Retina (tissue), 1 donor: ENCODE measurements around the gene TDRD9.

Experiments
- DNase-seq: peaks from one replicate; pipeline ENCODE4 v3.0.0-alpha.2; 2016

Gene TDRD9

GRCh38 chr14:104076743-104077142 lies 148.5 kb downstream of the TDRD9 start:
- DNase-seq = no peak

DNA sequence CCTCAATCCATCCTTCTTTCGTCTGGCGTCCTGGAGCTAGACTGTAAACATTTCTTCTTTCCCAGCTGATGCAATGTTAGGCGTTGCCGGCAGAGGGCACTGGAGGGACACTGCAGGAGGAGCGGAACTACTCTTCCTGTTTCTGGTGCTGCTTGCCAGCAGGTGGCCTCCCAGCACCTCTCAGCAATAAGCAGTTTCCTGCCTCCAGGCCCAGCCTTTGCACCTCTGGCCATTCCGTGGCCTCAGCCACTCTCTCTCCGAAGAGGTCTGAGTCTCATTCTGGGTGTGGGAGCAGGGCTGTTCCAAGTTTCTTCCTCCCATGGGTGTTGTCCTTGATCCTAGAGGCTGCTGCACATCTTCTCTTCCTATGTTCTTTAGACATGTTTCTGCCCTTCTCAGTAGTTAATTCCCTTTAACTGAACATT lies 149.8 kb downstream of the TDRD9 start:
- DNase-seq = peak; percentile 91

DNA sequence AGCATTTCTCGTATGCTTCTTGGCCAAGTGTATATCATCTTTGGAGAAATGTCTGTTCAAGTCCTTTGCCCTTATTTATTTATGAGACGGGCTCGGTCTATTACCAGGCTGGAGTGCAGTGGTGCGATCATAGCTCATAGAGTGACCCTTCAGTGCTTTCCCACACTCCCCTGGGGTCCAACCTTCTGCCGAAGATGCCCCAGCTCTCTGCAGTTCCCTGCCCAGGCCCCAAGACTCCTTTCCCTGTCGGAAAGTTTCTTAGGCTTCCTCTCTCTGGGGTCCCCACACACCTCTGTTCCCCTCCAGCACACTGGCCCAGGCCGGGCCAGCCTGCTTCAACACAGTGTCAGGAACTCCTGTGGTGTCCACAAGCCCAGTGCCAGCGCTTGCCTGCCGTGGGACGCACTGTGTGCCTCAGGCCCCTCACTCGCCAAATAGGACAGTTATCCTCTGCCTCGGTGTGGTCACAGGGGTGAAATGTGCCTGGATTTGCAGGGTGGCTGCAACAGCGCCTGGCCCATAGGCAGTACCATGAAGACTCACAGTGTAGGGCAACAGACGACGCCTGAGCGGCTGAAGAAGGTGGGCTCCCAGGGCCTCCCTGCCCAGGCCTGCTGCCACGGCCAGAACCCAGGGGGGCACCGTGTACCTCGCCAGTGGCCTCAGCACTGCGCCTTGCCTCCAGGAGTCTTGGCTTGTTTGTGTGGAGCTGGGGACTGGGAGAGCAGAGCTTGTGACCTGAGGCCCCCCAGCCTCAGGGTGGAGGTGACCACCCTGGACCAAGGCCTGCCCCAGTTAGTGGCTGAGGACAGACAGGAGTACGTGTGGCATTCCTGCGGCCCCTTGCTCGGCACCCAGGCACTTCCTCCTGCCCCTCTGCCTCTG lies 152.4 kb downstream of the TDRD9 start:
- DNase-seq = no peak

DNA sequence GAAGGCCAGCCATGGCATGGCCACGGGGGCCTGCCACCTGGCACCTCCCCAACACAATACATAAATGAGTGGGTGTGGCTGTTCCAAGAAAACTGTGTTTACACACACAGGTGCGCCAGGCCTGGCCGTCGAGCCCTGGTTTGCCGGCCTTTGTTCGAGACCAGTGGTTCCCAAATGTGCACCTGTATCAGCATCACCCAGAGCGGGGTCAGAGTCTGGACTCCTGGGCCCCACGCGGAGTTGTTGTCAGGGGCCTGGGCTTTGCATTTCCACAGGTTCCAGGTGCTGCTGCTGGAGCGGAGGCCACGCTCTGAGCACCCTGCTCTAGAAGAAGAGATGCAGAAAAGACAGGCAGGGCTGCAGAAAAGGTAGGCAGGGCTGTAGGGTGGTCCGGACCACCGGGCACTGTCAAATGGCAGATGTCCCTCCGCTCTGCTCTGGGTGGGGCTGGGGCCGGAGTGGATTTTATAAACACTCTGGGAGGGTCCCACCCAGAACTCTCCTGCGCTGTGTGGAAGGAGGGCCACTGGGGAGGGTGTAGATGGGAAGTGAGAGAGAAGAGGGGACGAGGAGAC lies 153.1 kb downstream of the TDRD9 start:
- DNase-seq = no peak

DNA sequence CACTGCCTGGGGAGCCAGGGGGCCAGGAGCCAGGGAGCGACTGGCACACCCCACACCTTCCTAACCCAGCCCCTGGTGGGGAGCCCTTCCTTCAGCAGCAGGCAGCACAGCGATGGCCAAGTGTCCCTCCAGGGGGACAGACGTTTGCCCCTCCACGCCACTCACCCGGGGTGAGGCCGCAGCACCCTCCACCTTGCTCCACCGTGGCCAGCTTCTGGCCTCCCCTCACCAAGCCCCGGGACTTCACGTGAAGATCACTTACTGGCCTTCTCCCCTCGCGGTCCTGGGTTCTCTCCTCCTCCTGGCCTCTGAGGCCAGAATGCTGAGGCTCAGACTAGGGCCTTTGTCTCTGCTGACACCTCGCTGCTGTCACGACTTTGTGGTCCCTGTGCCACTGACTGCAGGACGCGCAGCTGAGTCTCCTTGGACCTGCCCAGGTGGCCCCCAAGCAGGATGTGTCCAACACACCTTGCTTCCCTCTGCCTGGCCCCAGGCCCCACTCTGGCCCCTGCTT lies 153.8 kb downstream of the TDRD9 start:
- no peak for DNase-seq

GRCh38 chr14:104082807-104083206 lies 154.6 kb downstream of the TDRD9 start:
- DNase-seq = no peak

- DNase-seq = no peak
These were observed 156.2 kb downstream of the TDRD9 start for GRCh38 chr14:104084251-104085002.

DNA sequence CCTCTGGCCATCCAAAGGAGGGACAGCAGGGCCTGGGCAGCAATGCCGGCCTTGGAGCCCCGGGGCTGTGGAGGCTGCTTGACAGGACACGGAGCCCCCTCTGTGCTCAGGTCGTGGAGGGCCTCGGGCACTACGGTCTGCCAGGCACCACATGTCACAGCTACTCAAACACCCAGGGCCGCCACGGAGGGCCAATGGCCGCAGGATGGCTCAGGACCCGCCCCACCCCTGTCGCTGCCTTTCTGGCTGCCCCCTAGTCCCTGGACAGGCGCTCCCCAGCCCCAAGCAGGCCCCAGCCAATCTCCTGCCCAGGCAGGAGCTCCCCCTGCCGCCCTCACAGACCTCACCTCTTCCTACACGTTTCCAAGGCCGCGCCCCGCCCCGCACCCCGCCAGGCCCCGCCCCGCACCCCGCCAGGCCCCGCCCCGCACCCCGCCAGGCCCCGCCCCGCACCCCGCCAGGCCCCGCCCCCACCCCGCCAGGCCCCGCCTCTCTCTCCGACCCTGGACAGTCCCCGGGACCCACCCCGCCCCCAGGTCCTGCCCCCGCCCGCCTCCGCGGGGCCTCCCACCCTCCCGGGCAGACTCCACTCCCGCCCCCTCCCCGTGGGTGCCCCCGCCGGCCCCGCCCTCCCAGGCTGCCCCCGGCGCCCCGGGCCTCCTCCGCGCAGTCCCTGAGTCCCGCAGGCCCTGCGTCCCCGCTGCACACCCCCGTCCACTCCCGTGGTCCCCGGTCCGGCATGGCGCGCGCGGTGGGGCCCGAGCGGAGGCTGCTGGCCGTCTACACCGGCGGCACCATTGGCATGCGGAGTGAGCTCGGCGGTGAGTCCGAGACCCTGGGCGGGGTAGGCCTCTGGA lies 157.0 kb downstream of the TDRD9 start, which contains the start of gene ASPG:
Gene ASPG (plus strand): TSS at position 669 of the 857 bp plus-strand sequence. CDS start 71 bp downstream, at position 740.
- no peak for DNase-seq

DNA sequence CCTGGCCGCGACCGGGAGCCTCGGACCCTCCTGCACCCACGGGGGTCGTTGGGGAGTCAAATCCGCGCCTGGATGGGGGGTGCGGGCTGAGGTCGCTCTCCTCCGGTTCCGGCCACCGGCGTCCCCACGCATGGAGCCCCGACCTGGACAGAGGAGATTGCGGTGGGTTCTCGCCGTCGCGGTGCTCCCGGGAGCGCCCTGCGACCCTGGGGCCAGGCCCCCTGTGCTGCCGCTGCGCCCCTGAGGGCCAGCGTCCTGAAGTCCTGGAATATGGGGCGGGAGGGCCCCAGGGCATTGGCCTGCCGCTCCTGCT lies 157.6 kb downstream of the TDRD9 start:
- DNase-seq = no peak

GRCh38 chr14:104086210-104086660 lies 158.0 kb downstream of the TDRD9 start:
- DNase-seq = no peak

GRCh38 chr14:104086661-104087461 lies 158.6 kb downstream of the TDRD9 start:
- DNase-seq = no peak

DNA sequence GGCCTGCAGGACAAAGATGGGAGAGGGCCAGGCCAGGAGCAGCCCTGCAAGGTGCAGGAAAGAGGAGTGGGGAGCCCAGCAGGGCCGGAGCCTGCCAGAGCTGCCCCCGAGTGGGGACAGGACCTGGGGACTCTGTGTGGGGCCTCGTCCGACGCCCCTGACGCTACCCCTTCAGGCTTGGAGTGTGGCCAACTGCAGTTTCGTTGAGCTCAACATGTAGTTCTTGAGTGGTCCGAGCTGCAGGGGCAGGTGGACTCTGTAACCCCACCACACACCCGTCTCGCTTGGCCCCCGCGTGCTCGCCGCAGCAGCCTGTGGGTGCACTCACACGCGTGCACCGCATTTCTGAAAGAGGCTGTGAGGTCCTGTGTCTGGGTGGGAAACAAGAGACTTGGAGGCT lies 159.2 kb downstream of the TDRD9 start:
- no peak for DNase-seq

DNA sequence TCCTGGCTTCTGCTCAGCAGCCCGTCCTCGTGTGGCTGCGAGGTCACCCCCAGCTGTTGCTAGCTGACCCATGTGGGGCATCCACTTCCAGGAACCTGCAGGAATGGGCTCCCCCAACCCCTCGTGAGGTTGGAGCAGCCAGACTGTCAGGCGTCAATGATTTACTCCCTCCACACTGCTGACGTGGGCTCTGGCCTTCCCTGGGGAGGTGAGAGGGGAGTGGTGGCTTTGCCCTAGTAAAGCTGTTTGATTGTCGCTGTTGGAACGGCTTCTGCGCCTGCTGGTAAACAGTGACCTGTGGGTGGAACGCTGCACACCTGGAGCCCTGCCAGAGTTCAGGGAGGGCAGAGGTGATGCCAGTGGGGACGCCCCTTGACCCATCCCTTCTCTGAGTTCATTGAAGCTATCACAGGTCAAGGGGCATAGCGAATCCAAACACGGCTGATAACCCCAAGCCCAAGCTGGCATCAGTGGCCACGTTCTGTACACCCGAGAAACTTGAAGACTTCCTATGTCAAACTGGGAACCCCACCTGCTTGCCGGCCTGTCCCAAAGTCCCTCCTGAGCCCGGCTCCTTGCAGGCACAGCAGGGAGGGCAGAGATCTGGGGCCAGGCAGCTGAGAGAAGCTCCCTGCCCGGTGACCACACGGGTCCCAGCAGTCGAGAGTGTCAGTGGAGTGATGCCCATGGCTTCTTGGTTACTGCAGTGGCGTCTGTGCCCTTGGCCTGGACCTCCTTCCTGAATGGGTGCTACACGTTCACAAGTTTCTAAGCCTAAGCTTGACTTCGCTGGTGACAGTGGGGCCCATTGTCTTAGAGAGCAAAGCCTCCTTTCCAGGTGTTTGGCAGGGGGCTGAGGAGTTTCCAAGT lies 160.0 kb downstream of the TDRD9 start:
- no peak for DNase-seq

DNA sequence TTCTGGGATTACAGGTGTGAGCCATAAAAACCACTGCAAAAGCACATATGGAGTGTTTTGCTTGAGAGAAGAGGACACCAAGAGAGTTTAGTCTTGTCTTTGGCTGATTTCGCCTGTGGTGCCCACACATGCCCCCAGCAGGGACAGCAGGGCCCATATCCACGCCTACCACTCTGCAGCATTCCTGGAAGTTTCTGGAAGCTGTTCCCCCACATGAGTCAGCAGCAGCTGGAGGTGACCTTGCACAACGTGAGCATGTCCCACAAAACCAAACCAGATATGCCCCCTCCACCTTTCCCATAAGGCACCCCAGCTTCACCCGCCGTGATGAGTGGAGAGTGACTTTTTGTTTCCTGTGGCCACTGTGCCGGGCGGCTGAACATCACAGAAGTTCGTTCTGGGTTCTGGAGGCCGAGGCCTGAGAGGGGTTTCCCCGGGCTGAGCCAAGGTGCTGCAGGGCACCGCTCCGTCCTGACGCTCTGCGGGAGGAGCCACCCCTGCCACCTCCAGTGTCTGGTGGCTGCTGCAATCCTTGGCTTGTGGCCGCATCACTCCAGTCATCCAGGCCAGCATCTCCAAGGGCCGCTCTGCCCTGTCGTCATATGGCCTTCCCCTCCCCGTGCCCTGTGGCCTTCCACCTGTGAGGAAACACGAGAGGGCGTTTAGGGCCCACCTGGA lies 162.0 kb downstream of the TDRD9 start:
- no peak for DNase-seq

GRCh38 chr14:104091061-104091926 lies 163.0 kb downstream of the TDRD9 start:
- DNase-seq = peak; percentile 15

DNA sequence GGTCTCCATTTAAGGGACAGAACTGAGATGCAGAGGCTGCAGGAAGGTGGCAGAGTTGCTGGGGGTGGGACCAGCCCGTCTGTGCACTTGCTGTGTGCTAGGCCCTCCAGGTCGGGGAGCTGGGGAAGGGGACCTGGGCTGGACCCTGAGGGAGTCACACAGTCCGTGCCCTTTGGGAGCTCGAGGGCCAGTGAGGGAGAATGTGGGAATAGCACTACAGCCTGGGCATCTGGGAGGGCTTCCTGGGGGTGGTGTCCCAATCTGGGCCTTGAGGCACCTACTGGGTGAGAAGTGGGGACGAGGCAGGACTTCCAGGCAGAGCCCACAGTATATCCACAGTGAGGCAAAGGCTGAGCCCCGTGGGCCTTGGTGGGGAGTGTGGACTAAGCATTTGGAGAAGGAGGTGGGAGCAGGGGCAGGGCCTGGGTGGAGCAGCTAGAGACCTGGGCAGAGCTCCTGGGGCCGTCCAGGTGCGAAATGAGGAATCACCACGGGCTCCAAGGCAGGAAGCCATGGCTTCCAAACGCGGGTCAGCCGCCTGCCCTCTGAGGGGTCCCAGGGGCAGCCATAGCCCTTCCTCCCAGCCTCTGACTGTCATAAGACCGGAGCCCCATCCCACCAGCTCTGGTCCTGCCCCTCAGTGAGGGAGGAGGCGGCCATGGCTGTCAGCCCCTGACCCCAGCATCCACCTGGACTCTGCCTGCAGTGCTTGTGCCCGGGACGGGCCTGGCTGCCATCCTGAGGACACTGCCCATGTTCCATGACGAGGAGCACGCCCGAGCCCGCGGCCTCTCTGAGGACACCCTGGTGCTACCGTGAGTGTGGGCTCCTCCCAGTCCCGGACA lies 163.9 kb downstream of the TDRD9 start:
- DNase-seq = no peak

DNA sequence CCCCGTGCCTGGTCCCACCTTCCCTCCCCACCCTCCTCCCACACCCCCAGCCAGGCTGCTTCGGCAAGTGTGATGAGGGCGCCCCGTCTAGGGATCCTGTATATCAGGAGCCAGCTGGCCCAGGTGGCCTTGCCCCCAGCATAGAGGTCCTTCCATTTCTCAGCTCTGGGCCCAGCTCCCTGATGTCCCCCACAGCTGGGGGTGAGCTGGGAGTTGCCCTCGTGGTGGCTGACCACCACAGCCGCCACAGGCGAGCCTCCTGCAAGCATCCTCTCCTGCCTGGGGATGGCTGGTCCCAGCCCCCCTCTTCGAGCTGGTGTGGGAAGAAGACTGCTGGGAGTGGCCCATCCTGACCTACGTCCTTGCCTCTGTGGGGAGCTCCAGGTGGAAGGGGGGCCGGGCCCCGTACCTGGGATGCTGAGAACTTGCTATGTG lies 164.7 kb downstream of the TDRD9 start:
- no peak for DNase-seq
